H1 (cell line): ENCODE data around the gene ELMO2. TPM values are rescaled to one million over a fixed set of nuclear protein-coding genes. Genes with fewer than 3 reads are reported as not detected.

Experiments
- CTCF ChIA-PET: fragments of 300-600 bp; sonication (Branson Sonifier 250); formaldehyde crosslinking; loops from one replicate; lab custom pipeline; 2021; ENCODE audit not compliant: partially characterized antibody; lab: Charles Lee
- POLR2A ChIA-PET: fragments of 300-600 bp; sonication (Branson Sonifier 250); formaldehyde crosslinking; loops from one replicate; lab custom pipeline; 2021; ENCODE audit warnings: inconsistent platforms; ENCODE audit not compliant: partially characterized antibody; lab: Charles Lee
- DNase-seq, 2 experiments: peaks; one replicate each; pipeline versions ENCODE4 v3.0.0 to v3.0.0-alpha.2; 2010 to 2022; ENCODE audit warnings: low spot score in 2 of 2, low read depth in 1 of 2, mixed read lengths in 1 of 2
- FAIRE-seq: peaks from 2 replicates; lab custom pipeline; 2011; peaks lifted over from hg19 to GRCh38; lab: Jason Lieb, UNC
- H2AFZ ChIP-seq: 2 replicates; pipeline ENCODE4 v1.8.1; 2012; ENCODE audit warnings: low read length, inconsistent platforms
- H2AK5ac ChIP-seq: 2 replicates; pipeline ENCODE4 v1.6.1; 2013; ENCODE audit warnings: low read depth, low read length
- H2BK120ac ChIP-seq: replicated peaks from 2 replicates; pipeline ENCODE3; 2013; ENCODE audit warnings: low read depth, low read length, inconsistent platforms
- H2BK12ac ChIP-seq: 2 replicates; pipeline ENCODE4 v1.6.1; 2013; ENCODE audit warnings: low read depth, low read length
- H2BK15ac ChIP-seq: 2 replicates; pipeline ENCODE4 v1.6.1; 2013; ENCODE audit warnings: low read length
- H2BK20ac ChIP-seq: 2 replicates; pipeline ENCODE4 v1.6.1; 2013; ENCODE audit warnings: low read length
- H2BK5ac ChIP-seq: 2 replicates; pipeline ENCODE4 v1.6.1; 2013; ENCODE audit warnings: low read depth, low read length
- H3K14ac ChIP-seq: 2 replicates; pipeline ENCODE4 v1.6.1; 2013; ENCODE audit warnings: inconsistent platforms; ENCODE audit not compliant: insufficient read length
- H3K18ac ChIP-seq: 2 replicates; pipeline ENCODE4 v1.6.1; 2013; ENCODE audit warnings: low read length; ENCODE audit errors: extremely low read depth
- H3K23ac ChIP-seq: 2 replicates; pipeline ENCODE4 v1.6.1; 2013; ENCODE audit warnings: inconsistent platforms; ENCODE audit not compliant: insufficient read length
- H3K23me2 ChIP-seq: 2 replicates; pipeline ENCODE4 v1.6.1; 2013; ENCODE audit warnings: low read depth, low read length
- H3K27ac ChIP-seq: 2 replicates; pipeline ENCODE4 v1.6.1; 2011; ENCODE audit warnings: low read depth, low read length, inconsistent platforms
- H3K27me3 ChIP-seq, 4 experiments: replicated peaks in 1 of 4; 1 replicate in 1 of 4; 2 replicates in 3 of 4; pipeline versions ENCODE4 v1.6.1 to v1.8.1; 2011 to 2013; ENCODE audit warnings: low read length in 3 of 4, mild to moderate bottlenecking in 3 of 4, inconsistent platforms in 2 of 4, mixed read lengths in 2 of 4, moderate library complexity in 1 of 4; ENCODE audit not compliant: control insufficient read depth in 3 of 4, insufficient read depth in 3 of 4; ENCODE audit errors: extremely low read depth in 1 of 4
- H3K36me3 ChIP-seq, 4 experiments: 2 replicates each; pipeline versions ENCODE4 v1.6.1 to v1.8.1; 2011 to 2013; ENCODE audit warnings: mild to moderate bottlenecking in 4 of 4, low read length in 3 of 4, moderate library complexity in 2 of 4, control low read depth in 1 of 4, inconsistent platforms in 1 of 4; ENCODE audit not compliant: insufficient read depth in 4 of 4, control insufficient read depth in 2 of 4
- H3K4ac ChIP-seq: replicated peaks from 2 replicates; pipeline ENCODE3; 2013; ENCODE audit warnings: low read length, low read depth, mixed read lengths, inconsistent platforms; ENCODE audit not compliant: insufficient read length
- H3K4me1 ChIP-seq, 4 experiments: replicated peaks in 1 of 4; 1 replicate in 1 of 4; 2 replicates in 3 of 4; pipeline versions ENCODE4 v1.6.1 to v1.8.1; 2011 to 2013; ENCODE audit warnings: low read length in 3 of 4, inconsistent platforms in 2 of 4, mixed read lengths in 1 of 4; ENCODE audit not compliant: insufficient read depth in 4 of 4, control insufficient read depth in 3 of 4
- H3K4me2 ChIP-seq, 2 experiments: 2 replicates each; pipeline versions ENCODE4 v1.6.1 to v1.8.1; 2011 to 2013; ENCODE audit warnings: low read depth in 2 of 2, low read length in 2 of 2, control low read depth in 1 of 2, inconsistent platforms in 1 of 2, mild to moderate bottlenecking in 1 of 2; ENCODE audit not compliant: insufficient read depth in 1 of 2
- H3K4me3 ChIP-seq, 4 experiments: fragments of 200-600, 300-600 bp in 1 of 4; sonication (generic), shearing (Covaris generic), sonication (Bioruptor Twin) in 1 of 4; 2 replicates each; pipeline versions ENCODE4 v1.5.1 to v1.8.1; 2011 to 2016; ENCODE audit warnings: low read length in 4 of 4, low read depth in 3 of 4, control low read depth in 2 of 4, inconsistent platforms in 2 of 4, mild to moderate bottlenecking in 2 of 4, mixed read lengths in 1 of 4, moderate library complexity in 1 of 4; ENCODE audit not compliant: insufficient read depth in 2 of 4; ENCODE audit errors: extremely low read depth in 1 of 4
- H3K56ac ChIP-seq: replicated peaks from 2 replicates; pipeline ENCODE3; 2013; ENCODE audit warnings: low read depth, mild to moderate bottlenecking, mixed read lengths, low read length, inconsistent platforms; ENCODE audit not compliant: insufficient read length
- H3K79me1 ChIP-seq: 2 replicates; pipeline ENCODE4 v1.6.1; 2013; ENCODE audit warnings: low read depth, low read length, control low read depth
- H3K79me2 ChIP-seq, 2 experiments: 2 replicates each; pipeline versions ENCODE4 v1.6.1 to v1.8.1; 2012 to 2013; ENCODE audit warnings: low read length in 2 of 2, mild to moderate bottlenecking in 2 of 2, inconsistent platforms in 1 of 2; ENCODE audit not compliant: insufficient read depth in 2 of 2, control insufficient read depth in 1 of 2
- H3K9ac ChIP-seq, 4 experiments: replicated peaks in 1 of 4; 1 replicate in 1 of 4; 2 replicates in 3 of 4; pipeline versions ENCODE4 v1.6.1 to v1.8.1; 2011 to 2013; ENCODE audit warnings: low read depth in 3 of 4, low read length in 3 of 4, control low read depth in 2 of 4, mild to moderate bottlenecking in 2 of 4, moderate library complexity in 2 of 4, inconsistent platforms in 1 of 4; ENCODE audit errors: extremely low read depth in 1 of 4
- H3K9me3 ChIP-seq, 2 experiments: 2 replicates each; pipeline versions ENCODE4 v1.6.1 to v1.8.1; 2012 to 2013; ENCODE audit warnings: mild to moderate bottlenecking in 2 of 2, moderate library complexity in 2 of 2, control low read depth in 1 of 2, inconsistent platforms in 1 of 2, low read depth in 1 of 2, low read length in 1 of 2, mixed read lengths in 1 of 2; ENCODE audit not compliant: insufficient read depth in 2 of 2
- H4K20me1 ChIP-seq, 2 experiments: replicated peaks in 1 of 2; 2 replicates each; pipeline versions ENCODE3 to v1.8.1; 2011 to 2013; ENCODE audit warnings: inconsistent platforms in 2 of 2, low read length in 2 of 2, mild to moderate bottlenecking in 1 of 2; ENCODE audit not compliant: insufficient read depth in 2 of 2, control insufficient read depth in 1 of 2
- H4K5ac ChIP-seq: 2 replicates; pipeline ENCODE4 v1.6.1; 2013; ENCODE audit warnings: low read length, low read depth, mixed read lengths, inconsistent platforms; ENCODE audit not compliant: insufficient read length
- H4K8ac ChIP-seq: 2 replicates; pipeline ENCODE4 v1.8.0; 2013; ENCODE audit warnings: mild to moderate bottlenecking, moderate library complexity, low read length, inconsistent platforms; ENCODE audit not compliant: insufficient read depth; ENCODE audit errors: extremely low read depth
- H4K91ac ChIP-seq: replicated peaks from 2 replicates; pipeline ENCODE3; 2013; ENCODE audit warnings: low read length, mixed read lengths, inconsistent platforms; ENCODE audit not compliant: insufficient read length
- NANOG ChIP-seq: IDR thresholded peaks from 2 replicates; pipeline ENCODE4 v1.6.1; 2011; ENCODE audit warnings: low read length, low read depth, mild to moderate bottlenecking, inconsistent platforms; ENCODE audit not compliant: insufficient read depth, poor library complexity, severe bottlenecking
- SP2 ChIP-seq: IDR thresholded peaks from 2 replicates; pipeline ENCODE4 v1.6.1; 2012; ENCODE audit warnings: mild to moderate bottlenecking, low read length, inconsistent platforms
- YY1 ChIP-seq: IDR thresholded peaks from 2 replicates; pipeline ENCODE4 v1.6.1; 2011; ENCODE audit warnings: low read depth, mild to moderate bottlenecking, low read length
- WGBS, 2 experiments: shearing (Covaris generic) in 1 of 2; methylation state at CpG; one replicate each; pipeline versions ENCODE4 v1.1.6 to v1.1.7; 2013 to 2015; ENCODE audit warnings: low lambda C conversion rate in 2 of 2, mixed read lengths in 2 of 2, inconsistent platforms in 1 of 2, low coverage in 1 of 2, missing lambda C conversion rate in 1 of 2; ENCODE audit not compliant: insufficient replicate concordance in 2 of 2, insufficient coverage in 1 of 2, insufficient read length in 1 of 2; ENCODE audit errors: extremely low coverage in 1 of 2, missing lambda C conversion rate in 1 of 2; 5-methylcytosine and 5-hydroxymethylcytosine counted together
- polyA plus RNA-seq, 7 experiments: library from polyadenylated mRNA; depleted of rRNA in 3 of 7; stranded (reverse) in 5 of 7; unstranded in 2 of 7; fragments of >200 nt in 5 of 7; fragments of 200-250 nt in 2 of 7; gene quantifications; 1 replicate in 5 of 7; 2 replicates in 1 of 7; 4 replicates in 1 of 7; pipeline versions ENCODE4 v1.2.1 to v1.2.3, GENCODE V29; 2011 to 2013; ENCODE audit warnings: missing spikeins in 2 of 7, mixed read lengths in 2 of 7
- total RNA-seq: library from RNA; stranded (reverse); fragmentation: NEBNext Ultra II Directional; extraction: Animal tissue kit (Norgen Biotek cat#: 25700); gene quantifications from 2 replicates; pipeline ENCODE4 v1.2.1, GENCODE V29; 2021

ELMO2 gene
- total and polyA plus RNA-seq, 2 of the 8 experiments (the other 6 are each of a cell fraction or from before 2014, with no cell fraction given), result 34.3 to 39.7 TPM

- ChIA-PET POLR2A (interaction anchor here (1.2 to 1.3 kb wide), 2 partner anchors 10 kb away, joined by 3 to 4 read pairs; no protein-coding TSS in a partner anchor), CTCF (interaction anchor here (0.8 to 6.7 kb wide), 11 partner anchors 9 to 74 kb away, joined by 3 to 47 read pairs (median 4); no protein-coding TSS in a partner anchor)
- no peaks in the 10 kb centered on the region for H4K20me1 ChIP-seq
- H2BK120ac ChIP-seq, result no peak overlapping the region
- no peak overlapping the region for H3K4ac ChIP-seq
- H3K4me1 ChIP-seq, result peaks cover 5 to 17% (median 10%) of the 10 kb centered on the region in 4 experiments; a peak in 6 of 7 replicates
- no peak for DNase-seq
- no peak overlapping the region for H4K8ac ChIP-seq
- H3K27me3 ChIP-seq, result no peaks in the 10 kb centered on the region
- no peaks in the 10 kb centered on the region for H3K79me2 ChIP-seq
- H2AFZ ChIP-seq, result peak overlapping the region; percentile 45; the same call in 1 of the 2 replicates
- WGBS, 2 experiments, result 79% methylated on average over 2 of the region's 2 CpGs; no CpG with 5 or more reads in 1 of the 2 experiments
- no peaks in the 10 kb centered on the region for H3K23me2 ChIP-seq
- H3K56ac ChIP-seq, result no peak overlapping the region
- H4K5ac ChIP-seq, result no peak overlapping the region
- H2AK5ac ChIP-seq, result no peak overlapping the region
- no peak overlapping the region for H3K23ac ChIP-seq
- H3K14ac ChIP-seq, result no peak overlapping the region
- H2BK15ac ChIP-seq, result no peak overlapping the region
- peak; percentile 74; the same call in 1 of the 2 replicates for TF ChIP-seq YY1
- TF ChIP-seq NANOG, result no peak
- no peak for TF ChIP-seq SP2
- H2BK12ac ChIP-seq, result no peak overlapping the region
- H3K4me3 ChIP-seq, result no peak overlapping the region
- no peak overlapping the region for H3K18ac ChIP-seq
- H3K9ac ChIP-seq, result no peak overlapping the region
- H3K9me3 ChIP-seq, result no peaks in the 10 kb centered on the region
- H3K27ac ChIP-seq, result no peak overlapping the region
- no peaks in the 10 kb centered on the region for H3K36me3 ChIP-seq
- no peak overlapping the region for H2BK5ac ChIP-seq
- H4K91ac ChIP-seq, result no peak overlapping the region
- FAIRE-seq, result peak; percentile 28
- H3K79me1 ChIP-seq, result no peaks in the 10 kb centered on the region
- H2BK20ac ChIP-seq, result no peak overlapping the region
- peak overlapping the region; percentile 3 to 26; a peak in 3 of 4 replicates for H3K4me2 ChIP-seq
These were observed 17.6 kb upstream of the ELMO2 start for GRCh38 chr20:46423882-46424482.
